DOHH2 (cell line): ENCODE results near the gene SPTBN1.

Experiments
- EZH2phosphoT487 ChIP-seq: fragments of 200-600 bp; sonication (generic); IDR thresholded peaks from 2 replicates; pipeline ENCODE4 v1.6.1; 2017; ENCODE audit warnings: borderline replicate concordance, mild to moderate bottlenecking, antibody characterized with exemption, low read length, moderate library complexity, mixed read lengths
- TF ChIP-seq, protein P1 (sequence below): fragments of 200-600 bp; sonication (generic); IDR thresholded peaks from one replicate; pipeline ENCODE4 v1.5.1; 2014; ENCODE audit warnings: antibody characterized with exemption, mild to moderate bottlenecking, low read depth, low read length; ENCODE audit not compliant: poor library complexity, severe bottlenecking

DNA sequence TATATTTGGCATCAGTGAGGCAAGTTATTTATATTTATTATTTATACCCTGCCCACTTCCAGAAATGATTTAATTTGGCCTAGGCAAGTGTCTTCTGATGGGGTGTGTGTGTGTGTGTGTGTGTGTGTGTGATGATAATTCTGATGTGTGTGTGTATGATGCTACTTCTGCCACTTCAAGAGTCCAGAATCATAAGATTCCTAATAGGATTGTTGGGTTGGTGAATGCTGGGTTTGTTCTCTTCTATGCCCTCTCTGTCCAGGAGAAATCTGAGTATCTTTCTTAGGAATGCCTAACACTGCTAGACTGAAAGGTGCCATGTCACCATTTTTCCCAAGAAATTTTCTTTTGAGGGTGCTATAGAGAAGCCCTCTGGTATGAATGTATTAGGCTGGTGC is 122.5 kb downstream of the SPTBN1 start:
- TF ChIP-seq, protein P1, sequence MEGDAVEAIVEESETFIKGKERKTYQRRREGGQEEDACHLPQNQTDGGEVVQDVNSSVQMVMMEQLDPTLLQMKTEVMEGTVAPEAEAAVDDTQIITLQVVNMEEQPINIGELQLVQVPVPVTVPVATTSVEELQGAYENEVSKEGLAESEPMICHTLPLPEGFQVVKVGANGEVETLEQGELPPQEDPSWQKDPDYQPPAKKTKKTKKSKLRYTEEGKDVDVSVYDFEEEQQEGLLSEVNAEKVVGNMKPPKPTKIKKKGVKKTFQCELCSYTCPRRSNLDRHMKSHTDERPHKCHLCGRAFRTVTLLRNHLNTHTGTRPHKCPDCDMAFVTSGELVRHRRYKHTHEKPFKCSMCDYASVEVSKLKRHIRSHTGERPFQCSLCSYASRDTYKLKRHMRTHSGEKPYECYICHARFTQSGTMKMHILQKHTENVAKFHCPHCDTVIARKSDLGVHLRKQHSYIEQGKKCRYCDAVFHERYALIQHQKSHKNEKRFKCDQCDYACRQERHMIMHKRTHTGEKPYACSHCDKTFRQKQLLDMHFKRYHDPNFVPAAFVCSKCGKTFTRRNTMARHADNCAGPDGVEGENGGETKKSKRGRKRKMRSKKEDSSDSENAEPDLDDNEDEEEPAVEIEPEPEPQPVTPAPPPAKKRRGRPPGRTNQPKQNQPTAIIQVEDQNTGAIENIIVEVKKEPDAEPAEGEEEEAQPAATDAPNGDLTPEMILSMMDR = no peak
- no peak for TF ChIP-seq EZH2phosphoT487
